HepG2 (cell line): ENCODE results near the gene C2orf49. TPM values are rescaled to one million over a fixed set of nuclear protein-coding genes. Genes with fewer than 3 reads are reported as not detected.

Experiments
- AGO2 ChIP-seq: fragments of 200-400 bp; formaldehyde crosslinking; optimal IDR thresholded peaks from 2 replicates; pipeline ENCODE3; 2017; ENCODE audit warnings: mild to moderate bottlenecking, low read depth, low read length, moderate library complexity
- CSRNP1 ChIP-seq: sonication (generic); formaldehyde crosslinking; IDR thresholded peaks from 2 replicates; pipeline ENCODE4 v1.8.1; 2023; ENCODE audit warnings: mild to moderate bottlenecking, missing genetic modification reagents
- FLYWCH1 ChIP-seq: sonication (generic); formaldehyde crosslinking; IDR thresholded peaks from 2 replicates; pipeline ENCODE4 v1.8.1; 2023; ENCODE audit warnings: mild to moderate bottlenecking, missing genetic modification reagents
- HES4 ChIP-seq: sonication (generic); formaldehyde crosslinking; IDR thresholded peaks from 2 replicates; pipeline ENCODE4 v1.9.0; 2021; ENCODE audit warnings: mild to moderate bottlenecking, missing genetic modification reagents, borderline replicate concordance
- JDP2 ChIP-seq: sonication (generic); formaldehyde crosslinking; IDR thresholded peaks from 2 replicates; pipeline ENCODE4 v1.8.1; 2022; ENCODE audit warnings: missing genetic modification reagents, borderline replicate concordance
- MIER2 ChIP-seq: IDR thresholded peaks from 2 replicates; pipeline ENCODE4 v1.6.1; 2016; ENCODE audit warnings: missing biosample characterization, missing genetic modification reagents
- NR3C1 ChIP-seq: sonication (generic); formaldehyde crosslinking; IDR thresholded peaks from 2 replicates; pipeline ENCODE4 v1.4.0; 2020; ENCODE audit warnings: missing genetic modification reagents
- RAD21 ChIP-seq: fragments of 450-650 bp; formaldehyde crosslinking; IDR thresholded peaks from 2 replicates; pipeline ENCODE4 v1.5.0; 2020; ENCODE audit warnings: mild to moderate bottlenecking
- ZMYM3 ChIP-seq: sonication (generic); formaldehyde crosslinking; IDR thresholded peaks from 2 replicates; pipeline ENCODE4 v1.5.1; 2020; ENCODE audit warnings: mild to moderate bottlenecking, missing genetic modification reagents
- ZNF121 ChIP-seq: sonication (generic); formaldehyde crosslinking; IDR thresholded peaks from 2 replicates; pipeline ENCODE4 v1.5.0; 2020; ENCODE audit warnings: mild to moderate bottlenecking, missing genetic modification reagents
- ZNF18 ChIP-seq: sonication (generic); formaldehyde crosslinking; IDR thresholded peaks from 2 replicates; pipeline ENCODE4 v1.8.0; 2022; ENCODE audit warnings: mild to moderate bottlenecking, missing genetic modification reagents; ENCODE audit not compliant: insufficient replicate concordance
- ZNF333 ChIP-seq: sonication (generic); formaldehyde crosslinking; IDR thresholded peaks from 2 replicates; pipeline ENCODE4 v1.4.0; 2020; ENCODE audit warnings: mild to moderate bottlenecking, missing genetic modification reagents, borderline replicate concordance
- ZNF446 ChIP-seq: sonication (generic); formaldehyde crosslinking; IDR thresholded peaks from 2 replicates; pipeline ENCODE4 v1.5.0; 2020; ENCODE audit warnings: mild to moderate bottlenecking, missing genetic modification reagents
- ZNF652 ChIP-seq: IDR thresholded peaks from 2 replicates; pipeline ENCODE4 v1.6.1; 2016; ENCODE audit warnings: low read depth, borderline replicate concordance
- ZNF687 ChIP-seq: sonication (generic); formaldehyde crosslinking; IDR thresholded peaks from 2 replicates; pipeline ENCODE4 v1.5.1; 2020; ENCODE audit warnings: mild to moderate bottlenecking, missing genetic modification reagents, moderate library complexity
- polyA plus RNA-seq, 8 experiments: library from polyadenylated mRNA; depleted of rRNA in 3 of 8; stranded (reverse) in 7 of 8; unstranded in 1 of 8; fragments of >200 nt; fragmentation: Illumina TruSeq in 4 of 8; extraction: Trizol in 4 of 8; gene quantifications; 2 replicates each; pipeline versions ENCODE4 v1.2.1 to v1.2.3, GENCODE V29; 2011 to 2016; ENCODE audit warnings: low read depth in 4 of 8, missing spikeins in 1 of 8, mixed read lengths in 1 of 8; ENCODE audit not compliant: insufficient read depth in 1 of 8
- total RNA-seq, 5 experiments: library from RNA; depleted of rRNA; stranded (reverse); fragments of >200 nt; fragmentation: Illumina TruSeq; extraction: Trizol; gene quantifications; 2 replicates each; pipeline ENCODE4 v1.2.3, GENCODE V29; 2016; ENCODE audit warnings: low read depth in 1 of 5
- TF ChIP-seq, protein P1 (sequence below): sonication (generic); formaldehyde crosslinking; IDR thresholded peaks from 2 replicates; pipeline ENCODE4 v1.5.1; 2020; ENCODE audit warnings: mild to moderate bottlenecking, missing genetic modification reagents, borderline replicate concordance
- TF ChIP-seq, protein P2 (sequence below): sonication (generic); formaldehyde crosslinking; IDR thresholded peaks from 2 replicates; pipeline ENCODE4 v1.4.0; 2020; ENCODE audit warnings: low read depth, mild to moderate bottlenecking, missing genetic modification reagents

The C2orf49 gene
- total and polyA plus RNA-seq, 2 of the 13 experiments (the other 11 are each of a cell fraction or from before 2014, with no cell fraction given): 24.7 to 28.8 TPM

GRCh38 chr2:105329561-105330495 lies 7.5 kb upstream of the C2orf49 start, which contains the start of gene TGFBRAP1 (continued):
- TF ChIP-seq CSRNP1 (peak; percentile 94), RAD21 (peak; percentile 77), JDP2 (no peak), NR3C1 (no peak), ZNF446 (CRISPR knock-in tag) (peak; percentile 60), FLYWCH1 (CRISPR knock-in tag) (no peak), MIER2 (CRISPR knock-in tag) (0 out of 2 replicates have a peak, but pooled peaks have one; percentile 10), ZNF18 (CRISPR knock-in tag) (no peak), ZNF121 (0 out of 2 replicates have a peak, but pooled peaks have one; percentile 1), ZNF687 (peak; percentile 96), AGO2 (peak; percentile 88), ZNF652 (CRISPR knock-in tag) (no peak), HES4 (CRISPR knock-in tag) (peak; percentile 84), ZMYM3 (peak; percentile 33; the same call in 1 of the 2 replicates), ZNF333 (peak; percentile 50; the same call in 1 of the 2 replicates)
- TF ChIP-seq, protein P1, sequence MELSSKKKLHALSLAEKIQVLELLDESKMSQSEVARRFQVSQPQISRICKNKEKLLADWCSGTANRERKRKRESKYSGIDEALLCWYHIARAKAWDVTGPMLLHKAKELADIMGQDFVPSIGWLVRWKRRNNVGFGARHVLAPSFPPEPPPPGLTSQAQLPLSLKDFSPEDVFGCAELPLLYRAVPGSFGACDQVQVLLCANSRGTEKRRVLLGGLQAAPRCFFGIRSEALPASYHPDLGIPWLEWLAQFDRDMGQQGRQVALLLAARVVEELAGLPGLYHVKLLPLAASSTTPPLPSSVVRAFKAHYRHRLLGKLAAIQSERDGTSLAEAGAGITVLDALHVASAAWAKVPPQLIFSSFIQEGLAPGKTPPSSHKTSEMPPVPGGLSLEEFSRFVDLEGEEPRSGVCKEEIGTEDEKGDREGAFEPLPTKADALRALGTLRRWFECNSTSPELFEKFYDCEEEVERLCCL (CRISPR knock-in tag): peak; percentile 76; the same call in 1 of the 2 replicates
- TF ChIP-seq, protein P2, sequence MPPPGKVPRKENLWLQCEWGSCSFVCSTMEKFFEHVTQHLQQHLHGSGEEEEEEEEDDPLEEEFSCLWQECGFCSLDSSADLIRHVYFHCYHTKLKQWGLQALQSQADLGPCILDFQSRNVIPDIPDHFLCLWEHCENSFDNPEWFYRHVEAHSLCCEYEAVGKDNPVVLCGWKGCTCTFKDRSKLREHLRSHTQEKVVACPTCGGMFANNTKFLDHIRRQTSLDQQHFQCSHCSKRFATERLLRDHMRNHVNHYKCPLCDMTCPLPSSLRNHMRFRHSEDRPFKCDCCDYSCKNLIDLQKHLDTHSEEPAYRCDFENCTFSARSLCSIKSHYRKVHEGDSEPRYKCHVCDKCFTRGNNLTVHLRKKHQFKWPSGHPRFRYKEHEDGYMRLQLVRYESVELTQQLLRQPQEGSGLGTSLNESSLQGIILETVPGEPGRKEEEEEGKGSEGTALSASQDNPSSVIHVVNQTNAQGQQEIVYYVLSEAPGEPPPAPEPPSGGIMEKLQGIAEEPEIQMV: peak; percentile 41; the same call in 1 of the 2 replicates
